ENCODE measurements around the gene SNAP23.

DNA sequence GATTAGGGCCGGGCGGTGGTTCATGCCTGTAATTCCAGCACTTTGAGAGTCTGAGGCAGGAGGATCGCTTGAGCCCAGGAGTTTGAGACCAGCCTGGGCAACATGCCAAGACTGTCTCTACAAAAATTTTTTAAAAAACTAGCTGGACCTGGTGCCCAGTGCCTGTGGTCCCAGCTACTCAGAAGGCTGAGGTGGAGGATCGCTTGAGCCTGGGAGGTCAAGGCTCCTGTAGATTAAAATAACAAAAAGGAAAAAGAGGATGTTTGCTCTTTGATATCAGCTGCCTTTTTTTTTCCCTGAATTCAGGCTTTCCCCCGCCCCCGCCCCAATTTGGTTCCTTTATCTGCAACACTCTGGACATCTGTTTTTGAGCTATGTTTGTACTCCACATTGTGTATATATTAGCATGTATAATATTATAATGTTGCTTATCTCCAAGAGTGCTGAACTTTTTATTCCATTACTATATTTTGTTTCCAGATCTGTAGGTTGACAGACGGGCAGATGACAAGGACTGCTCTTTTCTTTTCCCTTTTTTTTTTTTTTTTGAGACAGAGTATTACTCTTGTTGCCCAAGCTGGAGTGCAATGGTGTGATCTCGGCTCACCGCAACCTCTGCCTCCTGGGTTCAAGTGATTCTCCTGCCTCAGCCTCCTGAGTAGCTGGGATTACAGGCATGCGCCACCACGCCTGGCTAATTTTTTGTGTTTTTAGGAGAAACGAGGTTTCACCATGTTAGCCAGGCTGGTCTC, 4.6 kb downstream of the SNAP23 start:
- TF ChIP-seq CTCF (IDR thresholded peaks at IDR 0.05) (no peak), POLR2A (IDR thresholded peaks at IDR 0.05) (no peak), POLR2AphosphoS5 (IDR thresholded peaks at IDR 0.05) (no peak)
